Activated T-helper 1 cell treated with Interleukin-2 at 50 U/mL for 16 hours (primary cell): ENCODE data around the gene NEK6.

Experiments
- DNase-seq: peaks from one replicate; pipeline ENCODE4 v3.0.0-alpha.2; 2020; ENCODE audit warnings: low read depth

NEK6 gene

DNA sequence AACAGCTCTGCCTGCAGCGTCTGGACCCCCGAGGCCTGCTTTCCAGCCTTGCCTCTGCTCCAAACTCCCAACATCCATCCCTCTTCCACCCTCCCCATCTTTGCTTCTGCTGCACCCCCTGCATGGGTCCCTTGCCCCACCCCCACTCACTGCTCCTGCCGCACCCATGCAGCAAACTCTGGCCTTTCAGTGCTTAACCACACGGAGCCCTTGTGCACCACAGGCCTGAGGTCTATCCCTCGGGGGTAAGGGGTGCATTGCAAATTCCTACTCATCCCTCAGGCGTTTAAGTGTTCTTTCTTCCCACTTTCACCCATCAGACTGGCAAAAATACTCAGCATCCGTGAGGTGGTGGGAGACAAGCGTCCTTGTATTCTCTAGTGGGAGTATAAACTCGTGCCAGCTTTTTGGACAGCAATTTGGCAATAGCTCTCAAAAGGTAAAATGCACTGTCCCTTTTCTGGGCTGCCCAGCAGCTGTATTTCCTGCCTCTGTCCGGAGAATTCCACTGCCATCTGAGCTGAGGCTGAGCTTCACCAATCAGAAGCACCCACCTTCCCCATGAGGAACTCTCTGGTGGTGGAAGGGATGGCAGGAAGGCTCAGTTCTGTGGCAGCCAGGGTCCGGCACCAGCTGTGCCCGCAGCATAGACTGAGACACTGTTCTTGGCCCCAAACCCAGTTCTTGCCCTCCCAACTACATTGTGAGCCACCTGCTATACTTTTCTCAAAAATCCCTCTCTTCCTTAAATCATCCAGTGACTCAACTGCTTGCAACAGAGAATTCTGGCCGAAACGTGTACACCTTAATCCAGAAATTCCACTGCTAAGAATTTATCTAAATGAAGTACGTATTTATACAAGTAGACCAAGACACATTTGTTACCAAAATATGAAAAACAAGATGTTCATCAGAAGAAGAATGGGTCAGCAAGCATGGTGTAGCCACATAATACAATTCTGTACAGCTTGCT, 142.5 kb downstream of the NEK6 start:
- no peak for DNase-seq
